SJSA1 (cell line): ENCODE data around the gene SSR2. TPM values are rescaled to one million over a fixed set of nuclear protein-coding genes. Genes with fewer than 3 reads are reported as not detected.
A peak's percentile ranks its signal among the peaks of the same experiment; 100 is the strongest.

ENCODE experiments used
- DNase-seq, 2 experiments: peaks; one replicate each; pipeline ENCODE4 v3.0.0-alpha.2; 2015 to 2020; ENCODE audit warnings: low spot score in 2 of 2, low read depth in 1 of 2
- H3K27ac ChIP-seq: fragments of 250-450 bp; sonication (Bioruptor Pico); 2 replicates; pipeline ENCODE4 v1.5.1; 2020; ENCODE audit warnings: mild to moderate bottlenecking, moderate library complexity
- H3K27me3 ChIP-seq: fragments of 250-450 bp; sonication (Bioruptor Pico); replicated peaks from 2 replicates; pipeline ENCODE4 v1.5.1; 2020; ENCODE audit warnings: mild to moderate bottlenecking, moderate library complexity
- H3K36me3 ChIP-seq: fragments of 250-450 bp; sonication (Bioruptor Pico); 2 replicates; pipeline ENCODE4 v1.5.1; 2020; ENCODE audit warnings: mild to moderate bottlenecking
- H3K4me1 ChIP-seq: fragments of 250-450 bp; sonication (Bioruptor Pico); replicated peaks from 2 replicates; pipeline ENCODE4 v1.6.1; 2021; ENCODE audit warnings: mild to moderate bottlenecking
- H3K4me3 ChIP-seq: fragments of 250-450 bp; sonication (Bioruptor Pico); 2 replicates; pipeline ENCODE4 v1.5.1; 2020; ENCODE audit warnings: mild to moderate bottlenecking
- H3K9me3 ChIP-seq: fragments of 250-450 bp; sonication (Bioruptor Pico); replicated peaks from 2 replicates; pipeline ENCODE4 v1.5.1; 2020; ENCODE audit warnings: mild to moderate bottlenecking
- total RNA-seq: library from RNA; depleted of rRNA; stranded (reverse); fragments of >200 nt; shearing (Covaris generic); gene quantifications from 2 replicates; pipeline ENCODE4 v1.2.3, GENCODE V29; 2014

The SSR2 gene
- total RNA-seq, 1 experiment from 2014 or later, result 507 TPM

GRCh38 chr1:155978325-155978972 is 42.3 kb downstream of the SSR2 start, which contains the start of gene ARHGEF2:
Gene ARHGEF2 (minus strand): TSS chr1:155978547. CDS start chr1:155978427, 120 bp downstream.
- peaks cover 22% of the 10 kb centered on the region for H3K36me3 ChIP-seq
- H3K9me3 ChIP-seq, result no peaks in the 10 kb centered on the region
- H3K27ac ChIP-seq, result peak within 1 kb of the TSS; percentile 81
- no peaks in the 10 kb centered on the region for H3K27me3 ChIP-seq
- peak; percentile 65 to 83 for DNase-seq
- H3K4me3 ChIP-seq, result peak within 1 kb of the TSS; percentile 78
- peaks cover 80% of the 10 kb centered on the region for H3K4me1 ChIP-seq

GRCh38 chr1:155977690-155978324 is 42.9 kb downstream of the SSR2 start:
- Histone ChIP-seq H3K9me3 (no peaks in the 10 kb centered on the region), H3K27ac (peak overlapping the region; percentile 81), H3K4me3 (peak overlapping the region; percentile 78), H3K36me3 (peaks cover 28% of the 10 kb centered on the region), H3K27me3 (no peaks in the 10 kb centered on the region), H3K4me1 (peaks cover 73% of the 10 kb centered on the region)
- peak in 1 of 2 experiments; percentile 46 for DNase-seq

GRCh38 chr1:155976913-155977689 is 43.6 kb downstream of the SSR2 start:
- peak overlapping the region; percentile 78 for H3K4me3 ChIP-seq
- peak overlapping the region; percentile 81 for H3K27ac ChIP-seq
- no peaks in the 10 kb centered on the region for H3K9me3 ChIP-seq
- no peak for DNase-seq
- peaks cover 35% of the 10 kb centered on the region for H3K36me3 ChIP-seq
- H3K4me1 ChIP-seq, result peaks cover 69% of the 10 kb centered on the region
- no peaks in the 10 kb centered on the region for H3K27me3 ChIP-seq

- Histone ChIP-seq H3K36me3 (peaks cover 37% of the 10 kb centered on the region), H3K9me3 (no peaks in the 10 kb centered on the region), H3K4me3 (peak overlapping the region; percentile 78), H3K27me3 (no peaks in the 10 kb centered on the region), H3K27ac (peak overlapping the region; percentile 67), H3K4me1 (peaks cover 63% of the 10 kb centered on the region)
- peak; percentile 86 to 91 for DNase-seq
These were observed 44.5 kb downstream of the SSR2 start for GRCh38 chr1:155976062-155976912.

- H3K36me3 ChIP-seq, result peaks cover 32% of the 10 kb centered on the region
- H3K4me1 ChIP-seq, result peaks cover 63% of the 10 kb centered on the region
- H3K4me3 ChIP-seq, result peak overlapping the region; percentile 78
- H3K27me3 ChIP-seq, result no peaks in the 10 kb centered on the region
- no peak for DNase-seq
- H3K27ac ChIP-seq, result no peak overlapping the region; the same call in 1 of the 2 replicates
- H3K9me3 ChIP-seq, result no peaks in the 10 kb centered on the region
These were observed 45.2 kb downstream of the SSR2 start for GRCh38 chr1:155975375-155976061.

- Histone ChIP-seq H3K27ac (no peak overlapping the region), H3K4me3 (no peak overlapping the region), H3K9me3 (no peaks in the 10 kb centered on the region), H3K4me1 (peaks cover 63% of the 10 kb centered on the region), H3K36me3 (peaks cover 41% of the 10 kb centered on the region), H3K27me3 (no peaks in the 10 kb centered on the region)
- no peak for DNase-seq
These were observed 46.3 kb downstream of the SSR2 start for GRCh38 chr1:155974208-155975115.

- Histone ChIP-seq H3K4me1 (peaks cover 63% of the 10 kb centered on the region), H3K4me3 (no peak overlapping the region)
These were observed 47.0 kb downstream of the SSR2 start for GRCh38 chr1:155973723-155974122.

GRCh38 chr1:155971910-155972809 is 48.6 kb downstream of the SSR2 start:
- Histone ChIP-seq H3K27me3 (no peaks in the 10 kb centered on the region), H3K4me1 (peaks cover 71% of the 10 kb centered on the region), H3K4me3 (no peak overlapping the region), H3K9me3 (no peaks in the 10 kb centered on the region), H3K36me3 (peaks cover 61% of the 10 kb centered on the region), H3K27ac (no peak overlapping the region)
- DNase-seq, result no peak

More at GRCh38 chr1:155973723-155974122, 47.0 kb downstream of the SSR2 start:
- Histone ChIP-seq H3K9me3 (no peaks in the 10 kb centered on the region), H3K36me3 (peaks cover 49% of the 10 kb centered on the region), H3K27me3 (no peaks in the 10 kb centered on the region), H3K27ac (no peak overlapping the region)
- DNase-seq, result no peak

- H3K27ac ChIP-seq, result peak overlapping the region; percentile 27
- no peaks in the 10 kb centered on the region for H3K9me3 ChIP-seq
- H3K27me3 ChIP-seq, result no peaks in the 10 kb centered on the region
- peak; percentile 60 to 80 for DNase-seq
- peaks cover 58% of the 10 kb centered on the region for H3K4me1 ChIP-seq
- peaks cover 76% of the 10 kb centered on the region for H3K36me3 ChIP-seq
- H3K4me3 ChIP-seq, result no peak overlapping the region
These were observed 50.1 kb downstream of the SSR2 start for GRCh38 chr1:155970531-155971167.

GRCh38 chr1:155969377-155969791 is 51.4 kb downstream of the SSR2 start:
- Histone ChIP-seq H3K27ac (no peak overlapping the region), H3K36me3 (peaks cover 80% of the 10 kb centered on the region), H3K27me3 (no peaks in the 10 kb centered on the region), H3K4me1 (peaks cover 45% of the 10 kb centered on the region), H3K9me3 (no peaks in the 10 kb centered on the region), H3K4me3 (no peak overlapping the region)
- no peak for DNase-seq

GRCh38 chr1:155968670-155969069 is 52.1 kb downstream of the SSR2 start:
- Histone ChIP-seq H3K27ac (no peak overlapping the region), H3K4me1 (peaks cover 45% of the 10 kb centered on the region), H3K36me3 (peaks cover 79% of the 10 kb centered on the region), H3K27me3 (no peaks in the 10 kb centered on the region), H3K4me3 (no peak overlapping the region), H3K9me3 (no peaks in the 10 kb centered on the region)
- DNase-seq, result no peak
